Neutrophil (primary cell): ENCODE measurements around the gene RAPGEF1.

Experiments
- H3K27ac ChIP-seq: fragments of 200-600 bp; sonication (generic); 2 replicates; pipeline ENCODE4 v1.5.1; 2016; ENCODE audit warnings: mild to moderate bottlenecking, moderate library complexity
- H3K27me3 ChIP-seq: fragments of 200-600 bp; sonication (generic); 2 replicates; pipeline ENCODE4 v1.6.0; 2016; ENCODE audit warnings: mild to moderate bottlenecking
- H3K36me3 ChIP-seq: fragments of 200-600 bp; sonication (generic); 2 replicates; pipeline ENCODE4 v1.5.1; 2017
- H3K4me1 ChIP-seq, 2 experiments: fragments of 200-600 bp in 1 of 2; sonication (generic) in 1 of 2; 1 replicate in 1 of 2; 2 replicates in 1 of 2; pipeline versions ENCODE4 v1.5.1 to v1.6.1; 2013 to 2016; ENCODE audit warnings: low read depth in 1 of 2, low read length in 1 of 2, mild to moderate bottlenecking in 1 of 2, moderate library complexity in 1 of 2; ENCODE audit not compliant: control insufficient read depth in 1 of 2, insufficient read depth in 1 of 2
- H3K4me3 ChIP-seq, 2 experiments: fragments of 200-600 bp in 1 of 2; sonication (generic) in 1 of 2; 1 replicate in 1 of 2; 2 replicates in 1 of 2; pipeline ENCODE4 v1.5.1; 2013 to 2016; ENCODE audit warnings: low read depth in 1 of 2, low read length in 1 of 2, mild to moderate bottlenecking in 1 of 2, moderate library complexity in 1 of 2
- H3K9me3 ChIP-seq: fragments of 200-600 bp; sonication (generic); 2 replicates; pipeline ENCODE4 v1.5.1; 2016
- TF ChIP-seq, protein P1 (sequence below): fragments of 200-600 bp; sonication (generic); IDR thresholded peaks from 2 replicates; pipeline ENCODE4 v1.5.1; 2016; ENCODE audit warnings: antibody characterized with exemption

RAPGEF1 gene

DNA sequence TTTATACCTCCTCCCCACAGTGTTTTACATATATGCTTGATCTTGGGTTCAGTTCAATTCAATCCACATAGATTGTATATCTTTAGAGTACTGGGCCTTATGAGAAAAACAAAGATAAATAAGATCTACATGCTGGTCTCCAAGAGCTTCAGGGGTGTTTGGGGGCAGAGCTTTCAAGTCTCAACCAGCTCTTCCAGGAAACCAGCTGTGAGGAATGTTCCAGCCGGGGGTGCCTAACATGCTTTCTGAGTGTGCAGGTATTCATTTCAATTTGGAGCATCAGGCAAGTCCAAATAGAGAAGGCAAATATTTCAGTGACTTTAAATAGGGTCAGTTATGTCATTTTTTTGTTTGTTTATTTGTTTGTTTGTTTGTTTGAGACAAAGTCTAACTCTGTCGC is 5.7 kb upstream of the RAPGEF1 start:
- Histone ChIP-seq H3K36me3 (no peaks in the 10 kb centered on the region), H3K4me1 (peaks cover 7% of the 10 kb centered on the region in 2 experiments), H3K9me3 (no peaks in the 10 kb centered on the region), H3K4me3 (no peak overlapping the region), H3K27ac (no peak overlapping the region), H3K27me3 (no peaks in the 10 kb centered on the region)
- TF ChIP-seq, protein P1, sequence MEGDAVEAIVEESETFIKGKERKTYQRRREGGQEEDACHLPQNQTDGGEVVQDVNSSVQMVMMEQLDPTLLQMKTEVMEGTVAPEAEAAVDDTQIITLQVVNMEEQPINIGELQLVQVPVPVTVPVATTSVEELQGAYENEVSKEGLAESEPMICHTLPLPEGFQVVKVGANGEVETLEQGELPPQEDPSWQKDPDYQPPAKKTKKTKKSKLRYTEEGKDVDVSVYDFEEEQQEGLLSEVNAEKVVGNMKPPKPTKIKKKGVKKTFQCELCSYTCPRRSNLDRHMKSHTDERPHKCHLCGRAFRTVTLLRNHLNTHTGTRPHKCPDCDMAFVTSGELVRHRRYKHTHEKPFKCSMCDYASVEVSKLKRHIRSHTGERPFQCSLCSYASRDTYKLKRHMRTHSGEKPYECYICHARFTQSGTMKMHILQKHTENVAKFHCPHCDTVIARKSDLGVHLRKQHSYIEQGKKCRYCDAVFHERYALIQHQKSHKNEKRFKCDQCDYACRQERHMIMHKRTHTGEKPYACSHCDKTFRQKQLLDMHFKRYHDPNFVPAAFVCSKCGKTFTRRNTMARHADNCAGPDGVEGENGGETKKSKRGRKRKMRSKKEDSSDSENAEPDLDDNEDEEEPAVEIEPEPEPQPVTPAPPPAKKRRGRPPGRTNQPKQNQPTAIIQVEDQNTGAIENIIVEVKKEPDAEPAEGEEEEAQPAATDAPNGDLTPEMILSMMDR: no peak

DNA sequence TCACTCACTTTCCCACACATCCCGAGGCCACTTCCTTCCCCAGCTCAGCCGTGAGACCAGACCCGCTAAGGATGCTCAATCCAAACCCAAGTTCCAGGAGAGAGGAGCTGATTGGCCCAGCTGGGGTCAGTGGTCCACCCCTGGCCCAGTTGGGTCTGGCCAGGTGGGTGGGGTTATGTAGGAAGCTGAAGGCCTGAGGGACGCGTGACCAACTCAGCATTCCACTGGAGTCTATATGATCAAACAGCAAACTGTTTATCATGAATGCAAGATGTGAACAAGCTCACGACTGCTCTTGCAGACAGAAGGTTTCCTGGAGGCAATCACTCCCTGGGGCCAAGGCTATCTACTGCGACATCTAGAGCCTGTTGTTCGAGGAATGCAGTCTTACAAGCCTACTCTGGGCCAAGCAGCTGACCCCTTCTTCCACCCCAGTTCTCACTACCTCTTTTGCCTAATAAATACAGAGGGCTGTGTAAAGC is 4.9 kb upstream of the RAPGEF1 start:
- H3K9me3 ChIP-seq: no peaks in the 10 kb centered on the region
- H3K4me3 ChIP-seq: no peak overlapping the region
- no peaks in the 10 kb centered on the region for H3K27me3 ChIP-seq
- H3K4me1 ChIP-seq: peaks cover 7 to 10% of the 10 kb centered on the region in 2 experiments
- TF ChIP-seq, protein P1: no peak
- H3K36me3 ChIP-seq: no peaks in the 10 kb centered on the region
- no peak overlapping the region for H3K27ac ChIP-seq

DNA sequence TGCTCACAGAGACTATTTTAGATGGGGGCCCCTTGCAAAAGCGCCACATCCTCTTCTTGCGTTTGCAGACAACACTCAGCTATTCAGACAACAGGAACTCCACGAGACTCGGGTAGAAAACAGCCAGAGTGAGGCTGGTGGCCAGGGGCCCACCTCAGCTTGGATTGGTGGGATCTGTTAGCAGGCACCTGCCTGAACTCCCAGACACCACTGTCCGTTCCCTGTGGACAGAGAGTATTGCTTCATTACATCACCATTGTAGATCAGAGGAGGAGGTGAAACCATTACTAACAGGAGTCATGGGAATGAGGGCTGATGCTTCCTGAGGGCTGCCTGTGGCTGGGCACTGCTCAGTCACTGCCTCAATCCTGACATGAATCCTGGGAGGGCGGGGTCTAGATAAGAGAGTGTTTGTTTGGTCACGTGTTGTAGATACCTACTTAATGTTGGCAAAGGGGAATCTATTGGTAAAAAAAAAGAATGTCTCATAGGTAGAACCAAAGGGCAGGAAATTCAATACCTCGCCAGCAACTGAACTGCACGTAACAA is 4.4 kb upstream of the RAPGEF1 start:
- no peak overlapping the region for H3K4me3 ChIP-seq
- H3K4me1 ChIP-seq: peaks cover 7 to 10% of the 10 kb centered on the region in 2 experiments
- H3K27me3 ChIP-seq: no peaks in the 10 kb centered on the region
- H3K36me3 ChIP-seq: no peaks in the 10 kb centered on the region
- no peaks in the 10 kb centered on the region for H3K9me3 ChIP-seq
- TF ChIP-seq, protein P1: no peak
- no peak overlapping the region for H3K27ac ChIP-seq

DNA sequence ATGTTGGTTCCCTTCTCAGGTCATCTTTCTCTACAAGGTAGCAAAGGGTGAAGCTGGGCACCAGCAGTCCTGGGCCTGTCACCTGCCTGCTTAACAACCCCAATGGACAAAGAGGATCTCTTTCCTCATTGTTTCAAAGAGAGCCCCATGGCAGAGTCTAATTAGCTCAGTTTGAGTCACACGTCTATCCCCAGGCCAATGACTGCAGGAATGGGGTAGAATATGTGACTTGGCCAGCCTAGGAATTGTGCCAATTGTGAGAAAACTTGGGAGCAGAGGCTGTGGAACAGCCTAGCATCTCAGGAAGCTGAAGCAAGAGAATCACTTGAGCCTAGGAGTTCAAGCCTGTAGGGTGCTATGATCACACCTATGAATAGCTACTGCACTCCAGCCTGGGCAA is 3.6 kb upstream of the RAPGEF1 start:
- H3K4me3 ChIP-seq: no peak overlapping the region
- TF ChIP-seq, protein P1: no peak
- no peaks in the 10 kb centered on the region for H3K36me3 ChIP-seq
- peaks cover 14 to 18% of the 10 kb centered on the region in 2 experiments for H3K4me1 ChIP-seq
- no peak overlapping the region for H3K27ac ChIP-seq
- no peaks in the 10 kb centered on the region for H3K27me3 ChIP-seq
- H3K9me3 ChIP-seq: no peaks in the 10 kb centered on the region

DNA sequence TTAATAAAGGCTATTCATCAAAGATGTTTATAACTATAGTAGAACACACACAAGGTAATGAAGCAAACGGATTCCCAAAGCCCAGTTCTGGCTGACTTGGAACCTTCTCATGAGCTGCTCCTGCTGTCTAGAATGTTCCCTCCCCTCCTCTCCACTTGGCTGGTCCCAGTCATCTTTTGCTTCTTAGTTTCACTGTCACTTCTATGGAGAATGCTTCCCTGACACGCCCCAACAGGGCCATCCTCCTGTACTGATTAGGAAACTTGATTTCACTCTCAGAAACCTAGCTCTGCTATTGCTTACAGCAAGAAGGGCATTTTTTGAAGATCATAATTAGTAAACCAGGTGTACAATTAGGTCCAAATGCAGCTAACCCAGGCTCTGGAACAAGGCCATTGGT is 3.2 kb upstream of the RAPGEF1 start:
- H3K27ac ChIP-seq: no peak overlapping the region
- H3K27me3 ChIP-seq: no peaks in the 10 kb centered on the region
- TF ChIP-seq, protein P1: no peak
- H3K36me3 ChIP-seq: no peaks in the 10 kb centered on the region
- H3K4me1 ChIP-seq: peaks cover 18 to 22% of the 10 kb centered on the region in 2 experiments
- H3K9me3 ChIP-seq: no peaks in the 10 kb centered on the region
- H3K4me3 ChIP-seq: no peak overlapping the region

DNA sequence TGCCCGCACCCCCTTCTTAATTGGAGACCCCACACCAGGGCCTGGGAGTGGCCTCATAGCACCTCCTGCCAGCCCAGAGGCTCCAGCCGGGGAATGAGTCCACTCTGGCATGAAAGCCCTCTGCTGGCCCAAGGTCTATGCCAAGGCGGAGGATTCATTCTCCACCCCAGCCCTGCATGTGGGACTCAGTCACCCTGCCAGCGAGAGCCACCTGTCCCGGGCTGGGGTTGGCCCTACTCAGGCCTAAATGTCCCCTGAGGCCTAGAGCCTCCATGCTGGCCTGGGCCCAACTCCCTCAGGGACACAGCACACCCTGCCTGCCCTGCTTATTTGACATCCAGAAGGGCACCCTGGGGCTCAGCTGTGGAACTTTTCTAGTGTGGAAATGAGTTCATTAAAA is 1.0 kb upstream of the RAPGEF1 start:
- H3K9me3 ChIP-seq: no peaks in the 10 kb centered on the region
- no peaks in the 10 kb centered on the region for H3K27me3 ChIP-seq
- peaks cover 28 to 38% of the 10 kb centered on the region in 2 experiments for H3K4me1 ChIP-seq
- H3K36me3 ChIP-seq: no peaks in the 10 kb centered on the region
- TF ChIP-seq, protein P1: no peak
- no peak overlapping the region for H3K4me3 ChIP-seq
- H3K27ac ChIP-seq: no peak overlapping the region
